CD4-positive, alpha-beta memory T cell (primary cell): Measurements from ENCODE around the gene BSCL2. TPM values are rescaled to one million over a fixed set of nuclear protein-coding genes. Genes with fewer than 3 reads are reported as not detected.
"Not testable (repeated sequence)": the region's sequence is repeated elsewhere in the genome, so short reads cannot be mapped to it uniquely, and the experiment has no call there.

Experiments used
- CTCF ChIA-PET: fragments of 350-600 bp; sonication (Branson Sonifier 250); formaldehyde crosslinking; loops from one replicate; lab custom pipeline; 2021; ENCODE audit warnings: inconsistent platforms; ENCODE audit not compliant: partially characterized antibody; lab: Charles Lee
- POLR2A ChIA-PET: fragments of 350-600 bp; sonication (Branson Sonifier 250); formaldehyde crosslinking; loops from one replicate; lab custom pipeline; 2021; ENCODE audit not compliant: partially characterized antibody; lab: Charles Lee
- DNase-seq, 5 donors: peaks; one replicate each; pipeline versions ENCODE4 v3.0.0 to v3.0.0-alpha.2; 2020 to 2022; ENCODE audit warnings: mixed read lengths in 1 of 5
- H3K27ac ChIP-seq: one replicate; pipeline ENCODE4 v1.7.0; 2013; ENCODE audit warnings: low read depth, low read length
- H3K27me3 ChIP-seq: 2 replicates; pipeline ENCODE4 v1.7.0; 2013; ENCODE audit warnings: mild to moderate bottlenecking, low read length, moderate library complexity; ENCODE audit not compliant: insufficient read depth
- H3K36me3 ChIP-seq: 2 replicates; pipeline ENCODE4 v1.7.0; 2013; ENCODE audit warnings: mild to moderate bottlenecking, low read length, moderate library complexity; ENCODE audit not compliant: insufficient read depth
- H3K4me1 ChIP-seq: 2 replicates; pipeline ENCODE4 v1.7.0; 2013; ENCODE audit warnings: mild to moderate bottlenecking, low read length, moderate library complexity; ENCODE audit not compliant: insufficient read depth
- H3K4me3 ChIP-seq, 2 donors: one replicate each; pipeline ENCODE4 v1.7.0; 2013; ENCODE audit warnings: low read length in 2 of 2, mild to moderate bottlenecking in 1 of 2
- H3K9me3 ChIP-seq, 2 donors: one replicate each; pipeline ENCODE4 v1.7.0; 2013; ENCODE audit warnings: low read length in 2 of 2, control low read depth in 1 of 2; ENCODE audit not compliant: control insufficient read depth in 1 of 2
- H3K27ac Mint-ChIP-seq, 7 donors: one replicate each; pipeline ENCODE4 v1.8.0; 2020 to 2021; ENCODE audit warnings: mixed read lengths in 7 of 7, mild to moderate bottlenecking in 6 of 7, inconsistent platforms in 3 of 7, moderate library complexity in 3 of 7
- H3K27me3 Mint-ChIP-seq, 2 donors: one replicate each; pipeline ENCODE4 v1.8.0; 2020 to 2021; ENCODE audit warnings: mixed read lengths in 2 of 2
- H3K36me3 Mint-ChIP-seq, 2 donors: one replicate each; pipeline ENCODE4 v1.8.0; 2020 to 2021; ENCODE audit warnings: mixed read lengths in 2 of 2, inconsistent platforms in 1 of 2, mild to moderate bottlenecking in 1 of 2
- H3K4me1 Mint-ChIP-seq, 4 donors: one replicate each; pipeline ENCODE4 v1.8.0; 2020 to 2021; ENCODE audit warnings: mixed read lengths in 4 of 4, mild to moderate bottlenecking in 1 of 4
- H3K4me3 Mint-ChIP-seq, 8 donors: one replicate each; pipeline ENCODE4 v1.8.0; 2020 to 2021; ENCODE audit warnings: mixed read lengths in 8 of 8, mild to moderate bottlenecking in 7 of 8, moderate library complexity in 6 of 8, inconsistent platforms in 3 of 8
- H3K9me3 Mint-ChIP-seq, 8 donors: one replicate each; pipeline ENCODE4 v1.8.0; 2020 to 2021; ENCODE audit warnings: mixed read lengths in 8 of 8, mild to moderate bottlenecking in 5 of 8, inconsistent platforms in 3 of 8, moderate library complexity in 1 of 8
- intact Hi-C: fragments of 100-400 bp; cut with micrococcal nuclease; formaldehyde crosslinking; loops from one replicate; pipeline ENCODE4 v1.15.1; 2023
- polyA plus RNA-seq, 2 donors: library from polyadenylated mRNA; unstranded; fragments of 300-500 nt; fragmentation: Illumina TruSeq; gene quantifications; one replicate each; pipeline ENCODE4 v1.2.3, GENCODE V29; 2021
- total RNA-seq, 2 experiments: library from RNA; stranded (reverse); gene quantifications; one replicate each; pipeline ENCODE4 v1.2.3, GENCODE V29; 2021

Gene BSCL2
- total and polyA plus RNA-seq, 4 experiments from 2014 or later: 34.5 to 51.7 (median 42.8) TPM

- ChIA-PET POLR2A (interaction anchor here (1.4 to 4.5 kb wide), 9 partner anchors 8 to 261 kb away, joined by 3 to 65 read pairs (median 11); partner anchors contain the start of genes B3GAT3, C11orf98, CSKMT and GANAB), CTCF (interaction anchor here (1.7 to 3.5 kb wide), 3 partner anchors 11 to 55 kb away, joined by 4 to 24 read pairs (median 4); partner anchors contain the start of genes C11orf98 and CSKMT)
- H3K4me3 Mint-ChIP-seq: peak overlapping the region; percentile 30 to 70 (median 56)
- H3K9me3 Mint-ChIP-seq: peaks cover 0 to 6% (median 0%) of the 10 kb centered on the region in 8 donors
- intact Hi-C loops: no loop called here
- Histone ChIP-seq H3K4me1 (peaks cover 21% of the 10 kb centered on the region), H3K27me3 (no peaks in the 10 kb centered on the region), H3K36me3 (peaks cover 5% of the 10 kb centered on the region), H3K4me3 (no peak overlapping the region), H3K27ac (no peak overlapping the region), H3K9me3 (no peaks in the 10 kb centered on the region)
- H3K27ac Mint-ChIP-seq: peak overlapping the region in 5 of 7 donors; percentile 59 to 100 (median 70)
- DNase-seq: no peak
- peaks cover 0 to 22% of the 10 kb centered on the region in 2 donors for H3K36me3 Mint-ChIP-seq
- H3K27me3 Mint-ChIP-seq: no peaks in the 10 kb centered on the region
- peaks cover 13 to 40% (median 22%) of the 10 kb centered on the region in 4 donors for H3K4me1 Mint-ChIP-seq
These were observed 52.9 kb downstream of the BSCL2 start for GRCh38 chr11:62654297-62654696.

- POLR2A ChIA-PET: interaction anchor here (0.8 to 2.8 kb wide), 34 partner anchors 8 to 260 kb away, joined by 3 to 125 read pairs (median 6); partner anchors contain the start of genes B3GAT3, C11orf98, CSKMT and EEF1G
- Mint-ChIP-seq H3K4me3 (peak overlapping the region; percentile 86 to 94 (median 92)), H3K27me3 (no peaks in the 10 kb centered on the region), H3K4me1 (peaks cover 13 to 40% (median 22%) of the 10 kb centered on the region in 4 donors), H3K9me3 (peaks cover 0 to 6% (median 0%) of the 10 kb centered on the region in 8 donors), H3K27ac (peak overlapping the region; percentile 78 to 100 (median 94)), H3K36me3 (peaks cover 0 to 25% of the 10 kb centered on the region in 2 donors)
- H3K4me1 ChIP-seq: peaks cover 24% of the 10 kb centered on the region
- H3K4me3 ChIP-seq: peak overlapping the region; percentile 92 to 97
- H3K36me3 ChIP-seq: peaks cover 18% of the 10 kb centered on the region
- H3K9me3 ChIP-seq: no peaks in the 10 kb centered on the region
- peak overlapping the region; percentile 93 for H3K27ac ChIP-seq
- H3K27me3 ChIP-seq: no peaks in the 10 kb centered on the region
- intact Hi-C loops: loop anchor here (1.0 to 2.0 kb wide), 5 partner anchors 13 to 61 kb away; partner anchors contain the start of genes C11orf98, CSKMT, TUT1 and UBXN1
- CTCF ChIA-PET: interaction anchor here (0.8 to 3.5 kb wide), 7 partner anchors 12 to 109 kb away, joined by 3 to 24 read pairs (median 3); partner anchors contain the start of genes B3GAT3, C11orf98, CSKMT and MTA2
- peak in 3 of 5 donors; percentile 54 to 83 (median 68) for DNase-seq
These were observed 54.8 kb downstream of the BSCL2 start for GRCh38 chr11:62652161-62653006.

- DNase-seq, H3K9me3 Mint-ChIP-seq, intact Hi-C loops, H3K27ac ChIP-seq, H3K27me3 Mint-ChIP-seq, H3K27me3 ChIP-seq, H3K4me3 ChIP-seq, H3K9me3 ChIP-seq: not testable (repeated sequence)
- H3K4me1 Mint-ChIP-seq: peaks cover 17 to 57% (median 32%) of the 10 kb centered on the region in 4 donors
- H3K36me3 Mint-ChIP-seq: peaks cover 0 to 33% of the 10 kb centered on the region in 2 donors
- peak overlapping the region in 3 of 7 donors; percentile 55 to 82 (median 78) for H3K27ac Mint-ChIP-seq
- H3K4me3 Mint-ChIP-seq: peak overlapping the region in 1 of 8 donors; percentile 20
- ChIA-PET CTCF (interaction anchor here (1.1 to 1.8 kb wide), 4 partner anchors 9 to 226 kb away, joined by 3 read pairs; partner anchors contain the start of genes C11orf98 and CSKMT), POLR2A (interaction anchor here (1.1 to 11.8 kb wide), 7 partner anchors 14 to 189 kb away, joined by 4 to 162 read pairs (median 5); partner anchors contain the start of genes C11orf98, CSKMT, EEF1G and TUT1)
- Histone ChIP-seq H3K36me3 (peaks cover 18% of the 10 kb centered on the region), H3K4me1 (peaks cover 37% of the 10 kb centered on the region)
These were observed 56.9 kb downstream of the BSCL2 start for GRCh38 chr11:62650283-62650682.

- Mint-ChIP-seq H3K27me3 (no peaks in the 10 kb centered on the region), H3K36me3 (peaks cover 0 to 36% of the 10 kb centered on the region in 2 donors), H3K27ac (peak overlapping the region in 3 of 7 donors; percentile 29 to 83 (median 55)), H3K4me3 (peak overlapping the region in 1 of 8 donors; percentile 30), H3K9me3 (peaks cover 0 to 6% (median 0%) of the 10 kb centered on the region in 8 donors), H3K4me1 (peaks cover 20 to 63% (median 38%) of the 10 kb centered on the region in 4 donors)
- intact Hi-C loops: no loop called here
- no peak overlapping the region for H3K4me3 ChIP-seq
- no peak for DNase-seq
- H3K9me3 ChIP-seq: no peaks in the 10 kb centered on the region
- ChIA-PET POLR2A (interaction anchor here (1.1 to 11.8 kb wide), 10 partner anchors 13 to 105 kb away, joined by 3 to 162 read pairs (median 10); partner anchors contain the start of genes B3GAT3, C11orf98, CSKMT and EEF1G), CTCF (interaction anchor here (0.5 to 2.1 kb wide), 6 partner anchors 8 to 232 kb away, joined by 3 to 8 read pairs (median 4); partner anchors contain the start of genes C11orf98 and CSKMT)
- H3K4me1 ChIP-seq: peaks cover 45% of the 10 kb centered on the region
- no peak overlapping the region for H3K27ac ChIP-seq
- peaks cover 18% of the 10 kb centered on the region for H3K36me3 ChIP-seq
- no peaks in the 10 kb centered on the region for H3K27me3 ChIP-seq
These were observed 57.7 kb downstream of the BSCL2 start for GRCh38 chr11:62649486-62649885.

- Mint-ChIP-seq H3K36me3 (peaks cover 0 to 39% of the 10 kb centered on the region in 2 donors), H3K4me3 (peak overlapping the region in 2 of 8 donors; percentile 17 to 39)
- intact Hi-C loops: no loop called here
These were observed 58.3 kb downstream of the BSCL2 start for GRCh38 chr11:62648967-62649364.

GRCh38 chr11:62648185-62648966 lies 58.8 kb downstream of the BSCL2 start:
- H3K9me3 Mint-ChIP-seq: peaks cover 0 to 2% (median 0%) of the 10 kb centered on the region in 8 donors
- H3K4me3 Mint-ChIP-seq: no peak overlapping the region
- peaks cover 19 to 63% (median 35%) of the 10 kb centered on the region in 4 donors for H3K4me1 Mint-ChIP-seq
- no peak for DNase-seq
- POLR2A ChIA-PET: interaction anchor here (0.7 to 11.8 kb wide), 17 partner anchors 12 to 207 kb away, joined by 3 to 162 read pairs (median 6); partner anchors contain the start of genes B3GAT3, C11orf98, CSKMT and EEF1G
- peak overlapping the region in 1 of 7 donors; percentile 40 for H3K27ac Mint-ChIP-seq
- no peaks in the 10 kb centered on the region for H3K9me3 ChIP-seq
- H3K27ac ChIP-seq: no peak overlapping the region
- H3K36me3 ChIP-seq: peaks cover 18% of the 10 kb centered on the region
- H3K4me1 ChIP-seq: peaks cover 48% of the 10 kb centered on the region
- intact Hi-C loops: no loop called here
- no peaks in the 10 kb centered on the region for H3K27me3 Mint-ChIP-seq
- no peaks in the 10 kb centered on the region for H3K27me3 ChIP-seq
- peaks cover 0 to 36% of the 10 kb centered on the region in 2 donors for H3K36me3 Mint-ChIP-seq
- CTCF ChIA-PET: interaction anchor here (1.1 to 2.1 kb wide), 5 partner anchors 16 to 56 kb away, joined by 3 to 8 read pairs (median 5); partner anchors contain the start of genes C11orf98 and CSKMT
- H3K4me3 ChIP-seq: no peak overlapping the region

More at GRCh38 chr11:62648967-62649364, 58.3 kb downstream of the BSCL2 start:
- H3K4me1 ChIP-seq: peaks cover 48% of the 10 kb centered on the region
- Mint-ChIP-seq H3K27ac (peak overlapping the region in 1 of 7 donors; percentile 66), H3K27me3 (no peaks in the 10 kb centered on the region), H3K4me1 (peaks cover 21 to 67% (median 38%) of the 10 kb centered on the region in 4 donors), H3K9me3 (peaks cover 0 to 6% (median 0%) of the 10 kb centered on the region in 8 donors)
- ChIA-PET POLR2A (interaction anchor here (0.8 to 11.8 kb wide), 14 partner anchors 13 to 207 kb away, joined by 3 to 162 read pairs (median 8); partner anchors contain the start of genes B3GAT3, C11orf98, CSKMT and EEF1G), CTCF (interaction anchor here (0.5 to 2.1 kb wide), 5 partner anchors 16 to 233 kb away, joined by 3 to 8 read pairs (median 5); partner anchors contain the start of genes C11orf98 and CSKMT)
- DNase-seq: no peak
- peaks cover 18% of the 10 kb centered on the region for H3K36me3 ChIP-seq
- no peak overlapping the region for H3K4me3 ChIP-seq
- no peaks in the 10 kb centered on the region for H3K27me3 ChIP-seq
- no peak overlapping the region for H3K27ac ChIP-seq
- H3K9me3 ChIP-seq: no peaks in the 10 kb centered on the region
